ENCODE measurements around the gene BBS5.

The BBS5 gene

DNA sequence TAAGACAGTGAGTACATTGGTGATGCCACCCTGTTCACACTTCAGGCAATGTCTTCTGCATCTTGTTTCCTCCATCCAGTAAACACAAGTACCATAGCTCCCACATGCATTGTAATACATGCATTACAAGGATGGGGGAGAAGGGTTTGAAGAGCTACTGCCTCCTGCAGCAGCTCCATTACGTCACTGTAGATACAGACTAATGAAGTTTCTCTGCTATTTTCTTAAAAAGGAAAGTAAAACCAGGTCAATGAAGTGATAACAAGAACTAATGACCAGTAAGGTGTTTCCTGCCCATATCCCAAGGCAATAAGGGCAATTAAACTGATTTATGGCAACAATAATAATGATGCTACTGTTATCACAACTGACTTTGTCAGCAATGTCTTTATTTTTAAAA lies 18.2 kb upstream of the BBS5 start:
- Histone ChIP-seq H3K4me3 (ENCODE audit: severe bottlenecking) (no peak overlapping the region), H3K27me3 (ENCODE audit: insufficient read depth, poor library complexity, severe bottlenecking) (no peaks in the 10 kb centered on the region), H3K9me3 (ENCODE audit: severe bottlenecking) (no peaks in the 10 kb centered on the region), H3K27ac (ENCODE audit: poor library complexity, severe bottlenecking) (no peak overlapping the region), H3K36me3 (ENCODE audit: low read depth) (no peaks in the 10 kb centered on the region), H3K4me1 (ENCODE audit: insufficient read depth, poor library complexity, severe bottlenecking) (peaks cover 2% of the 10 kb centered on the region)
- TF ChIP-seq, protein P1, sequence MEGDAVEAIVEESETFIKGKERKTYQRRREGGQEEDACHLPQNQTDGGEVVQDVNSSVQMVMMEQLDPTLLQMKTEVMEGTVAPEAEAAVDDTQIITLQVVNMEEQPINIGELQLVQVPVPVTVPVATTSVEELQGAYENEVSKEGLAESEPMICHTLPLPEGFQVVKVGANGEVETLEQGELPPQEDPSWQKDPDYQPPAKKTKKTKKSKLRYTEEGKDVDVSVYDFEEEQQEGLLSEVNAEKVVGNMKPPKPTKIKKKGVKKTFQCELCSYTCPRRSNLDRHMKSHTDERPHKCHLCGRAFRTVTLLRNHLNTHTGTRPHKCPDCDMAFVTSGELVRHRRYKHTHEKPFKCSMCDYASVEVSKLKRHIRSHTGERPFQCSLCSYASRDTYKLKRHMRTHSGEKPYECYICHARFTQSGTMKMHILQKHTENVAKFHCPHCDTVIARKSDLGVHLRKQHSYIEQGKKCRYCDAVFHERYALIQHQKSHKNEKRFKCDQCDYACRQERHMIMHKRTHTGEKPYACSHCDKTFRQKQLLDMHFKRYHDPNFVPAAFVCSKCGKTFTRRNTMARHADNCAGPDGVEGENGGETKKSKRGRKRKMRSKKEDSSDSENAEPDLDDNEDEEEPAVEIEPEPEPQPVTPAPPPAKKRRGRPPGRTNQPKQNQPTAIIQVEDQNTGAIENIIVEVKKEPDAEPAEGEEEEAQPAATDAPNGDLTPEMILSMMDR (IDR thresholded peaks at IDR 0.05; ENCODE audit: poor library complexity, severe bottlenecking) = no peak
- no peak for ATAC-seq (ENCODE audit: low read depth)
- no peak for DNase-seq (ENCODE audit: low spot score)

GRCh38 chr2:169462896-169463695 lies 16.2 kb upstream of the BBS5 start:
- Histone ChIP-seq H3K36me3 (ENCODE audit: low read depth) (no peaks in the 10 kb centered on the region), H3K4me1 (ENCODE audit: insufficient read depth, poor library complexity, severe bottlenecking) (peaks cover 2% of the 10 kb centered on the region), H3K9me3 (ENCODE audit: severe bottlenecking) (no peaks in the 10 kb centered on the region), H3K4me3 (ENCODE audit: severe bottlenecking) (no peak overlapping the region), H3K27ac (ENCODE audit: poor library complexity, severe bottlenecking) (no peak overlapping the region), H3K27me3 (ENCODE audit: insufficient read depth, poor library complexity, severe bottlenecking) (no peaks in the 10 kb centered on the region)
- DNase-seq (ENCODE audit: low spot score) = no peak
- ATAC-seq (ENCODE audit: low read depth) = peak; percentile 96
- TF ChIP-seq, protein P1 (IDR thresholded peaks at IDR 0.05; ENCODE audit: poor library complexity, severe bottlenecking) = no peak

GRCh38 chr2:169464466-169464865 lies 14.8 kb upstream of the BBS5 start:
- H3K27ac ChIP-seq (ENCODE audit: poor library complexity, severe bottlenecking) = no peak overlapping the region
- no peaks in the 10 kb centered on the region for H3K27me3 ChIP-seq (ENCODE audit: insufficient read depth, poor library complexity, severe bottlenecking)
- H3K4me1 ChIP-seq (ENCODE audit: insufficient read depth, poor library complexity, severe bottlenecking) = peaks cover 2% of the 10 kb centered on the region
- H3K9me3 ChIP-seq (ENCODE audit: severe bottlenecking) = no peaks in the 10 kb centered on the region
- ATAC-seq (ENCODE audit: low read depth) (no peak), DNase-seq (ENCODE audit: low spot score) (no peak)
- H3K4me3 ChIP-seq (ENCODE audit: severe bottlenecking) = no peak overlapping the region
- TF ChIP-seq, protein P1 (IDR thresholded peaks at IDR 0.05; ENCODE audit: poor library complexity, severe bottlenecking) = no peak
- H3K36me3 ChIP-seq (ENCODE audit: low read depth) = no peaks in the 10 kb centered on the region

DNA sequence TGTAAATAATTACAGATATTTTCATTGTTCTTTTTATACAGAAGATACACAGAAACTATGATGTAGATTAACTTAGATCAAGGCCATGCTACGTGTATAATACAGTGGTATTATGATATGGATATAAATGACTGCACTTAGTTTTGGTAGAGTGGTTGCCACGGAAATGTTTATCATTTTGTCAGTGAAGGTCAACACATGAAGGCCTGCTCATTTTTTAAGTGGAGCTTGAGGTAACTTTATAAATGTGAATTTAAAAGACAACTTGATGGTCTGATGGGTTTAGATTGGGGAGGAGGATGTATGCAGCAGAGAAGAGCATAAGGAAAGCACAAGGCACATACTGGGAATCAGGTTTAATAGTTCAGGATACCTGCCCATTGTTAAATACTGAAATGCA lies 14.4 kb upstream of the BBS5 start:
- Histone ChIP-seq H3K27ac (ENCODE audit: poor library complexity, severe bottlenecking) (no peak overlapping the region), H3K36me3 (ENCODE audit: low read depth) (no peaks in the 10 kb centered on the region), H3K4me1 (ENCODE audit: insufficient read depth, poor library complexity, severe bottlenecking) (peaks cover 2% of the 10 kb centered on the region), H3K9me3 (ENCODE audit: severe bottlenecking) (no peaks in the 10 kb centered on the region), H3K4me3 (ENCODE audit: severe bottlenecking) (no peak overlapping the region), H3K27me3 (ENCODE audit: insufficient read depth, poor library complexity, severe bottlenecking) (no peaks in the 10 kb centered on the region)
- ATAC-seq (ENCODE audit: low read depth) (no peak), DNase-seq (ENCODE audit: low spot score) (no peak)
- TF ChIP-seq, protein P1 (IDR thresholded peaks at IDR 0.05; ENCODE audit: poor library complexity, severe bottlenecking) = no peak

DNA sequence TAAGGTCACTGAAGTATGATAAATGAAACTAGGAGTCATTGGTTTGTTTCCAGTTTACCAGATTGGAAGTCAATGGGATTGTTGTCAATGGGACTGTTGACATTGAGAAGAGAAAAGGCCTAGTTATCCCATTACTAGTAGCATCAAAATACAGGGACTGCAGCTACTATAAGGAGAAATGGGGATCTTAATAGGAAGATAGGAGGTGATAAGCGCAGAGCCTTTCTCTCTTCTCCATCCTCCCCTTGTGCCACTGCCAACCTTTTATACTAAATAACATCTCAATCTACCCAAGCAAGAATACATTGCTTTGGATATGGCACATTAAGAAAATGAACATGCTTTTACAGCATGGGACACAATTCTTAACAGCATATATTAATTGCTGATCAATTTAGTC lies 10.5 kb upstream of the BBS5 start:
- no peaks in the 10 kb centered on the region for H3K27me3 ChIP-seq (ENCODE audit: insufficient read depth, poor library complexity, severe bottlenecking)
- H3K9me3 ChIP-seq (ENCODE audit: severe bottlenecking) = no peaks in the 10 kb centered on the region
- TF ChIP-seq, protein P1 (IDR thresholded peaks at IDR 0.05; ENCODE audit: poor library complexity, severe bottlenecking) = no peak
- no peak for DNase-seq (ENCODE audit: low spot score)
- no peaks in the 10 kb centered on the region for H3K4me1 ChIP-seq (ENCODE audit: insufficient read depth, poor library complexity, severe bottlenecking)
- no peak overlapping the region for H3K4me3 ChIP-seq (ENCODE audit: severe bottlenecking)
- H3K36me3 ChIP-seq (ENCODE audit: low read depth) = no peaks in the 10 kb centered on the region
- no peak overlapping the region for H3K27ac ChIP-seq (ENCODE audit: poor library complexity, severe bottlenecking)
- no peak for ATAC-seq (ENCODE audit: low read depth)
